Prostate gland (tissue), 2 donors: Measurements from ENCODE around the gene TPPP3. TPM values are rescaled to one million over a fixed set of nuclear protein-coding genes. Genes with fewer than 3 reads are reported as not detected.
"Not testable (repeated sequence)": the region's sequence is repeated elsewhere in the genome, so short reads cannot be mapped to it uniquely, and the experiment has no call there.

ENCODE experiments used
- DNase-seq: peaks from one replicate; pipeline ENCODE4 v3.0.0-alpha.2; 2019; ENCODE audit warnings: low spot score
- H3K27ac ChIP-seq, 2 donors: fragments of 200-600 bp; sonication (generic); 2 replicates each; pipeline ENCODE4 v1.5.1; 2017 to 2019
- H3K27me3 ChIP-seq: fragments of 200-600 bp; sonication (generic); replicated peaks from 2 replicates; pipeline ENCODE4 v1.5.1; 2019; ENCODE audit not compliant: insufficient read depth
- H3K36me3 ChIP-seq, 2 donors: fragments of 200-600 bp; sonication (generic); 1 replicate in 1 of 2; 2 replicates in 1 of 2; pipeline versions ENCODE4 v1.5.1 to v1.8.1; 2017 to 2019
- H3K4me1 ChIP-seq: fragments of 200-600 bp; sonication (generic); replicated peaks from 2 replicates; pipeline ENCODE4 v1.5.1; 2019
- H3K4me3 ChIP-seq, 2 donors: fragments of 200-600 bp; sonication (generic); 2 replicates each; pipeline ENCODE4 v1.5.1; 2017 to 2019
- H3K9me3 ChIP-seq: fragments of 200-600 bp; sonication (generic); 2 replicates; pipeline ENCODE4 v1.5.1; 2017
- POLR2A ChIP-seq: fragments of 450-650 bp; IDR thresholded peaks from one replicate; pipeline ENCODE4 v1.6.1; 2016; ENCODE audit warnings: antibody characterized with exemption, mild to moderate bottlenecking
- POLR2AphosphoS5 ChIP-seq: sonication (generic); formaldehyde crosslinking; IDR thresholded peaks from one replicate; pipeline ENCODE4 v1.6.1; 2017; ENCODE audit warnings: antibody characterized with exemption
- WGBS: methylation state at CpG from one replicate; pipeline ENCODE4 v1.1.5; 2018; 5-methylcytosine and 5-hydroxymethylcytosine counted together
- intact Hi-C: fragments of 100-400 bp; cut with DNase I; formaldehyde crosslinking; loops from one replicate; pipeline ENCODE4 v1.14.2; 2022
- total RNA-seq, 2 donors: library from RNA; depleted of rRNA; stranded (reverse); fragments of >200 nt; gene quantifications; one replicate each; pipeline ENCODE4 v1.1.0, GENCODE V29; 2016
- TF ChIP-seq, protein P1 (sequence below), 4 experiments: fragments of 200-600 bp in 2 of 4; fragments of 450-650 bp in 2 of 4; sonication (generic) in 2 of 4; IDR thresholded peaks; 1 replicate in 3 of 4; 2 replicates in 1 of 4; pipeline ENCODE4 v1.5.1; 2016 to 2019; ENCODE audit warnings: antibody characterized with exemption in 4 of 4, mild to moderate bottlenecking in 2 of 4, moderate library complexity in 2 of 4

The TPPP3 gene
- total RNA-seq, 2 donors from 2014 or later = 3.4 to 10.0 TPM

DNA sequence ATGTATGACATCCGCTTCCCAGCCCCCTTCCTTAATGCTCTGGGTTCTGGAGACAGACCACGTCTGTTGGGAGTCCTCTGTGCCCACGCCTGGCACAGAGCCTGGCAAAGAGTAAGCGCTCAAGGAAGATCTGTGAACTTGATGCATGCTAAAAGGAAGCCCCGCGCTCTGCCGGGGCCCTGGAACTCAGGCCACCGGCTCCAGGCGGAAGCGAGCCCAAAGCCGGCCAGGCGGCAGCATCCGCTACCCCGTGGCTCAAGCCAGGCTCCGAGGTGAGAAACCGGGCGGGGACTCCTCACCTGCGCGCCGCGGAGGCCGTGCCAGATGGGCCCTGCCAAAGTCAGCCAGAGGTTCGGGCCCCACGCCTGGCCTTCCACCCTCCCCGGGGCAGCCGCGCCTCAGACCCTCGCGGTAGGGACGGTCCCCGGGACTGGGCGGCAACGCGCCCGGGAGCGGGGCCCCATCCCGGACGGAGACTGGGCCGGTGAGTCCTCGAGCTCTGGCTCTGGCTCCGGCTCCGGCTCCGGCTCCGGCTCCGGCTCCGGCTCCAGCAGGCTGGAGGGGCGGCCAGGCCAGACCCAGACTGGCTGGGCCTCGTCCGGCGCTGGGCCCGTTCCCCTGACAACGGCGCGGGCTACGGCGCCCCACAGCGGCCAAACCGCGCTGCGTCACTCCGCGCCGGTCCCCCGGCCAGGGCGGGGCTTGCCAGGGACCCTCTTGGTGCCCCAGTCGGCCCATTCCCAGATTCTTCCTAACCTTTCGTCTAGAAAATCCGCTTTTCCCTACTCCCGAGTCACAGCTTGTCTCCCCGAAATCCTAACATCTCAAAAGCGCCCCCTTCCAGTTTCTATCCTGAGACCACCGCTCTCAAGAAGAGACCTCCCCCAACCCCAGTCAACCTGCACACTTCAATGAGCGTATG is 22.8 kb upstream of the TPPP3 start, which contains the start of gene ZDHHC1:
ZDHHC1 (minus strand) TSS at position 606 of the 922 bp plus-strand sequence. CDS start 8,702 bp downstream, outside the sequence.
- Histone ChIP-seq H3K36me3 (no peaks in the 10 kb centered on the region), H3K27me3 (no peaks in the 10 kb centered on the region), H3K27ac (peak within 1 kb of the TSS; percentile 94), H3K9me3 (no peaks in the 10 kb centered on the region), H3K4me3 (peak within 1 kb of the TSS; percentile 76 to 83), H3K4me1 (no peaks in the 10 kb centered on the region)
- intact Hi-C loops = no loop called here
- TF ChIP-seq, protein P1, sequence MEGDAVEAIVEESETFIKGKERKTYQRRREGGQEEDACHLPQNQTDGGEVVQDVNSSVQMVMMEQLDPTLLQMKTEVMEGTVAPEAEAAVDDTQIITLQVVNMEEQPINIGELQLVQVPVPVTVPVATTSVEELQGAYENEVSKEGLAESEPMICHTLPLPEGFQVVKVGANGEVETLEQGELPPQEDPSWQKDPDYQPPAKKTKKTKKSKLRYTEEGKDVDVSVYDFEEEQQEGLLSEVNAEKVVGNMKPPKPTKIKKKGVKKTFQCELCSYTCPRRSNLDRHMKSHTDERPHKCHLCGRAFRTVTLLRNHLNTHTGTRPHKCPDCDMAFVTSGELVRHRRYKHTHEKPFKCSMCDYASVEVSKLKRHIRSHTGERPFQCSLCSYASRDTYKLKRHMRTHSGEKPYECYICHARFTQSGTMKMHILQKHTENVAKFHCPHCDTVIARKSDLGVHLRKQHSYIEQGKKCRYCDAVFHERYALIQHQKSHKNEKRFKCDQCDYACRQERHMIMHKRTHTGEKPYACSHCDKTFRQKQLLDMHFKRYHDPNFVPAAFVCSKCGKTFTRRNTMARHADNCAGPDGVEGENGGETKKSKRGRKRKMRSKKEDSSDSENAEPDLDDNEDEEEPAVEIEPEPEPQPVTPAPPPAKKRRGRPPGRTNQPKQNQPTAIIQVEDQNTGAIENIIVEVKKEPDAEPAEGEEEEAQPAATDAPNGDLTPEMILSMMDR (IDR thresholded peaks at IDR 0.05) = peak; percentile 56 to 83 (median 68)
- TF ChIP-seq POLR2A = peak; percentile 61
- peak; percentile 60 for TF ChIP-seq POLR2AphosphoS5
- DNase-seq = peak; percentile 67
- under 1% methylated on average over 39 of the region's 73 CpGs for WGBS

DNA sequence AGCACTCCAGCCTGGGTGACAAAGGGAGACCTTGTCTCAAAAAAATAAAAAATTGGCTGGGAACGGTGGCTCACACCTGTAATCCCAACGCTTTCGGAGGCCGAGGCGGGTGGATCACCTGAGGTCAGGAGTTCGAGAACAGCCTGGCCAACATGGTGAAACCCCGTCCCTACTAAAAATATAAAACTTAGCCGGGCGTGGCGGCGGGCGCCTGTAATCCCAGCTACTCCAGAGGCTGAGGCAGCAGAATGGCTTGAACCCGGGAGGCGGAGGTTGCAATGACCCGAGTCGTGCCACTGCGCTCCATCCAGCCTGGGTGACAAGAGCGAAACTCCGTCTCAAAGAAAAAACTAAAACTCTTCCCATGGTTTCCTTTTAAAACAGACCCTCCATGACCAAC is 22.1 kb upstream of the TPPP3 start:
- WGBS = 85% methylated on average over 19 of the region's 19 CpGs

DNA sequence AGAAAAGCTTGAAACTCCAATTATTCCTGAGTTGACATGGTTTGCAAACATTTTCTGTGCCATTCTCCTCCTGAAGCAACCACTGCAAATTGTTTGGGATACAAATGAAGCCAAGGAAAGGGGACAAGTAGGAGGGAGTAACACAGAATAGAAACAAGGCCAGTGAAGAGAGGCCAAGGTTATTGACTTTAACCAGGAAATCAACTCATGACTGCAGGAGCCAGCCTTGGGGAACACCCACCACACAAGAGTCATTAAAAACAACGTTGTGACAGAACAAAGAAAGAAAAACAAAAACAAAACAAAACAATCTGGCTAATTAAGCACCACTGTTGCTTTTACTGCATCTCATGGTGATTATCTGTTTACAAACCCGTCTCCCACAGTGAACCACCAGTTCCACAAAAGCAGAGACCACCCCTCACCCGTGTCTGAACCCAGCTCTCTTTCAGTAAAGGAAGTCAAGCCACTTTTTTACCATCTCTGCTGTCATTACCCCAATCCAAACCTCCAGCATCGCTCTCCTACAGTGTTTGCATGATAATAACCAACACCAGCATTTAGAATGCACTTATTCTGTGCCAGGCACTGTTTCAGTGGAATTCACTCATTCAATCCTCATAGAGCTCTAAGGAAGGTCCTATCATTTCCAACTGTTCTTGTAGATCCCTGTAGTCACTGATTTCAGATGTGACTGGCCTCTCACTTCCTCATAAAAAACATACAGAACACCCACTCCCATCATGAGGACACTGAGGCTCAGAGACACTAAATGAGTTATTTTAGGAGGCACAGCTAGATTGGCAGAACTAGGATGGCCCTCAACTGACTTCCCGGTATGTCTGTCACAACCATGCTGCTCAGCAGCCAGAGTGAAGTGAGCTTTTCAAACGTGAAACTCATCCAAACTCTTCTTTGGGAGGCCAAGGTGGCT is 20.9 kb upstream of the TPPP3 start:
- no peak for DNase-seq
- Histone ChIP-seq H3K9me3 (no peaks in the 10 kb centered on the region), H3K27me3 (no peaks in the 10 kb centered on the region), H3K27ac (peak overlapping the region; percentile 8 to 40), H3K36me3 (no peaks in the 10 kb centered on the region), H3K4me1 (no peaks in the 10 kb centered on the region), H3K4me3 (no peak overlapping the region)
- intact Hi-C loops = no loop called here
- TF ChIP-seq POLR2AphosphoS5 = peak; percentile 27
- no peak for TF ChIP-seq POLR2A
- WGBS = 47% methylated on average over 6 of the region's 6 CpGs

More for the DNA sequence above, 22.1 kb upstream of the TPPP3 start:
- intact Hi-C loops, H3K36me3 ChIP-seq, H3K4me1 ChIP-seq, DNase-seq, H3K27me3 ChIP-seq, H3K9me3 ChIP-seq: not testable (repeated sequence)
- H3K27ac ChIP-seq = peak overlapping the region; percentile 94
- peak overlapping the region; percentile 76 to 83 for H3K4me3 ChIP-seq

DNA sequence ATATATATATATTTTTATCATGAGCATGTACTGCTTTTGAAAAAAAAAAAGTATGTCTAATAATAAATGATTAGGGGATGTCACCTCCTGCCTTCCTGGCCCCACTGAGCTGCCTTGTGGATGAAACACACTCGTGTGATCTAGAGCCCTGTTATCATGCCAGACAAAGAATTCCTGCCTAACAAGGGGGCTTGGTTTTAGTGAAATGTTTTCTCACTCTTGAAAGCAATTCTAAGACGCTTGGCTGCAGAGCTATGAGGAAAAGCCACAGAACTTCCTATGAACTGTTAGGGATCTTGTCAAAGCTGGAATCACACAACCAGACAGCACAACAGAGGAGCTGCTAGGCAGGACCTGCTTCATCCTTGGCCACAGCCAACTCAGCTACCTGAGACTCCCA is 19.0 kb upstream of the TPPP3 start:
- TF ChIP-seq POLR2AphosphoS5 (no peak), POLR2A (no peak)
- TF ChIP-seq, protein P1 (IDR thresholded peaks at IDR 0.05) = no peak
- no peak overlapping the region for H3K4me3 ChIP-seq
- H3K27me3 ChIP-seq = no peaks in the 10 kb centered on the region
- H3K4me1 ChIP-seq = no peaks in the 10 kb centered on the region
- H3K27ac ChIP-seq = no peak overlapping the region
- H3K9me3 ChIP-seq = no peaks in the 10 kb centered on the region
- intact Hi-C loops = no loop called here
- WGBS = 44% methylated on average over 2 of the region's 2 CpGs
- no peak for DNase-seq
- no peaks in the 10 kb centered on the region for H3K36me3 ChIP-seq

DNA sequence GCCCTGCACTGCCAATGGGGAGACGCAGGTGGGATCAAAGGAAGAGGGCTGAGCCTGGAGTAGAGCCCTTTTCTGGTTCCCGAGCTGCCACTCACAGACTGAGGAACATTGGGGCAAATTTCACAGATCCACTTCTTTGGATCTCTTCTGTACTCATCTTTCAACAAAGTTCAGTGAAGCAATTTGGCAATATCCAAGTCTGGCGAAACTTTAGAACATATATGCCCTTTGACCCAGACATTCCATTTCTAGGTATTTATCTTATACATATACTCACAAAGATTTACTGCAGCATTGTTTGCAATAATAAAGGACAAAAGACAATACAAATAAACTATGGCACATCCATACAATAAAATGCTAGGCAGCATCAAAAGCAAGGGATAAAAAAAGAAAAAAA is 18.0 kb upstream of the TPPP3 start:
- DNase-seq = no peak
- H3K9me3 ChIP-seq = no peaks in the 10 kb centered on the region
- WGBS = 88% methylated on average over 3 of the region's 3 CpGs
- no peak overlapping the region for H3K4me3 ChIP-seq
- no peaks in the 10 kb centered on the region for H3K36me3 ChIP-seq
- H3K27me3 ChIP-seq = no peaks in the 10 kb centered on the region
- H3K4me1 ChIP-seq = no peaks in the 10 kb centered on the region
- TF ChIP-seq, protein P1 (IDR thresholded peaks at IDR 0.05) = no peak
- no peak for TF ChIP-seq POLR2A
- no peak for TF ChIP-seq POLR2AphosphoS5
- no peak overlapping the region for H3K27ac ChIP-seq
- intact Hi-C loops = no loop called here
